ENCODE results near the gene TMPRSS3.

TMPRSS3 gene

GRCh38 chr21:42360317-42360716, 35.5 kb downstream of the TMPRSS3 start:
- Histone ChIP-seq H3K4me3 (ENCODE audit: low read depth, low read length) (no peak overlapping the region), H3K36me3 (no peaks in the 10 kb centered on the region), H3K4me1 (no peaks in the 10 kb centered on the region), H3K9me3 (no peaks in the 10 kb centered on the region), H3K27me3 (peaks cover 31% of the 10 kb centered on the region)
- no peak for DNase-seq
- TF ChIP-seq, protein P1, sequence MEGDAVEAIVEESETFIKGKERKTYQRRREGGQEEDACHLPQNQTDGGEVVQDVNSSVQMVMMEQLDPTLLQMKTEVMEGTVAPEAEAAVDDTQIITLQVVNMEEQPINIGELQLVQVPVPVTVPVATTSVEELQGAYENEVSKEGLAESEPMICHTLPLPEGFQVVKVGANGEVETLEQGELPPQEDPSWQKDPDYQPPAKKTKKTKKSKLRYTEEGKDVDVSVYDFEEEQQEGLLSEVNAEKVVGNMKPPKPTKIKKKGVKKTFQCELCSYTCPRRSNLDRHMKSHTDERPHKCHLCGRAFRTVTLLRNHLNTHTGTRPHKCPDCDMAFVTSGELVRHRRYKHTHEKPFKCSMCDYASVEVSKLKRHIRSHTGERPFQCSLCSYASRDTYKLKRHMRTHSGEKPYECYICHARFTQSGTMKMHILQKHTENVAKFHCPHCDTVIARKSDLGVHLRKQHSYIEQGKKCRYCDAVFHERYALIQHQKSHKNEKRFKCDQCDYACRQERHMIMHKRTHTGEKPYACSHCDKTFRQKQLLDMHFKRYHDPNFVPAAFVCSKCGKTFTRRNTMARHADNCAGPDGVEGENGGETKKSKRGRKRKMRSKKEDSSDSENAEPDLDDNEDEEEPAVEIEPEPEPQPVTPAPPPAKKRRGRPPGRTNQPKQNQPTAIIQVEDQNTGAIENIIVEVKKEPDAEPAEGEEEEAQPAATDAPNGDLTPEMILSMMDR (IDR thresholded peaks at IDR 0.05; ENCODE audit: low read depth, low read length): 0 out of 2 replicates have a peak, but pooled peaks have one; percentile 16

- DNase-seq: no peak
- no peaks in the 10 kb centered on the region for H3K4me1 ChIP-seq
- H3K36me3 ChIP-seq: no peaks in the 10 kb centered on the region
- H3K4me3 ChIP-seq (ENCODE audit: low read depth, low read length): no peak overlapping the region
- TF ChIP-seq, protein P1 (IDR thresholded peaks at IDR 0.05; ENCODE audit: low read depth, low read length): no peak
- peaks cover 23% of the 10 kb centered on the region for H3K27me3 ChIP-seq
- no peaks in the 10 kb centered on the region for H3K9me3 ChIP-seq
Measured at GRCh38 chr21:42358937-42359336, 36.9 kb downstream of the TMPRSS3 start.

DNA sequence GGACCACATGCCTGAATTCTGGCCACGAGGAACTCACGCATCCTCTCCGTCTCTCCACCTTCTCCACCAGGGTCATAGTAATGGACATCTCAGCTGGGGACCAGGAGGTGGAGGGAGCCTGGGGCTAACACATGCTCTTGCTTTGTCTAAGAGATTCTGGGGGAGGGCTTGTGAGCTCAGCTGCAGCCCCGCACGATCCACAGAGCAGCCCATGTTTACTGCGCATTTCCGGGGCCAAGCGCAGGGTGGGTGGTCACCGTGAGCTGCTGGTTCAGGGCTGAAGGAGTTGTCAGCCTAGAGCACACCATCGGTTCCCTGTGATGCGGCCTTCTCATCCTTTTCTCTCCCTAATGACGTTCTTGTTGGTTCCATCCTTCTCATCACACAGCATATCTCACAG, 37.6 kb downstream of the TMPRSS3 start:
- peaks cover 20% of the 10 kb centered on the region for H3K27me3 ChIP-seq
- TF ChIP-seq, protein P1 (IDR thresholded peaks at IDR 0.05; ENCODE audit: low read depth, low read length): no peak

DNA sequence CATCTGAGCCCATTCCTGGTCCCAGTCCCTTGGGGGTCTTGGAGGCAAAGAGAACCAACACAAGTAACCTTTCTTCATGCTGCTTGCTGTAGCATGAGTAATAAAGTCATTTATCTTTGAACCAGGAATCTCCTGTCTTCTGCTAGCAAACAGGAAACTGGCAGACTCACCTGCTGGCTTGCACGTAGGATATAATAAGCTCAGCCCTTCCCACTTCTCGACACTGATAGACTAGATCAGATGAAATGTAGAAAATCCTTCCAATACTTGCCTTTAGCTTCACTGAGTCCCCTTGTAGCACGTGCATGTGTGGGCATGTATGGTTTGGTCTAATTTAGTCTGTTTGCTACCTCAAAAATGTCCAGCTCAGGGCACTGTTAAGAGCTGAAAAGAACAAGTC, 38.5 kb downstream of the TMPRSS3 start:
- H3K27me3 ChIP-seq: peaks cover 11% of the 10 kb centered on the region
- no peaks in the 10 kb centered on the region for H3K36me3 ChIP-seq
- no peak overlapping the region for H3K4me3 ChIP-seq (ENCODE audit: low read depth, low read length)
- TF ChIP-seq, protein P1 (IDR thresholded peaks at IDR 0.05; ENCODE audit: low read depth, low read length): no peak
- no peaks in the 10 kb centered on the region for H3K4me1 ChIP-seq
- no peaks in the 10 kb centered on the region for H3K9me3 ChIP-seq
- DNase-seq: no peak

More for the DNA sequence above, 37.6 kb downstream of the TMPRSS3 start:
- no peak for DNase-seq
- no peaks in the 10 kb centered on the region for H3K9me3 ChIP-seq
- no peaks in the 10 kb centered on the region for H3K4me1 ChIP-seq
- no peak overlapping the region for H3K4me3 ChIP-seq (ENCODE audit: low read depth, low read length)
- no peaks in the 10 kb centered on the region for H3K36me3 ChIP-seq

DNA sequence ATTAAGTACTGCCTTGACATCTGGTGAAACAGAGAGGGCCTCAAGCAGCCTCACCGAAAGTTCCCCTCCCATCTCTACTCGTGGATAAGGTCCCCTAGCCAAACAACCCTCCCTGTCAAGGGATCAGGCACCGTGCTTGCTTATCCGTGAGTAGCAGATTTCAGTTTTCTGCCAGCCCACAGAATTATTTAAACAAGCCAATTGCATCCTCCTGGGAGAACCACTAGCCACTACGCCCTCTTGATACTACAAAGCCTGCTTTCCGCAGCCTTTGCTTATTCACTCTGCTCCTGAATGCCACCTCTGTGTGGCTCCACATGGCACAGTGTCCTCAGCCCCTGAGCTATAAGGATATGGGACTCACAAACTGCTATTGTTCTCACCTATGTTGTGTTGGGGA, 39.2 kb downstream of the TMPRSS3 start:
- TF ChIP-seq, protein P1 (IDR thresholded peaks at IDR 0.05; ENCODE audit: low read depth, low read length): no peak
- H3K36me3 ChIP-seq: no peaks in the 10 kb centered on the region
- no peaks in the 10 kb centered on the region for H3K4me1 ChIP-seq
- no peaks in the 10 kb centered on the region for H3K9me3 ChIP-seq
- H3K27me3 ChIP-seq: peaks cover 4% of the 10 kb centered on the region; the same call in 1 of the 2 replicates
- DNase-seq: no peak
- H3K4me3 ChIP-seq (ENCODE audit: low read depth, low read length): no peak overlapping the region

DNA sequence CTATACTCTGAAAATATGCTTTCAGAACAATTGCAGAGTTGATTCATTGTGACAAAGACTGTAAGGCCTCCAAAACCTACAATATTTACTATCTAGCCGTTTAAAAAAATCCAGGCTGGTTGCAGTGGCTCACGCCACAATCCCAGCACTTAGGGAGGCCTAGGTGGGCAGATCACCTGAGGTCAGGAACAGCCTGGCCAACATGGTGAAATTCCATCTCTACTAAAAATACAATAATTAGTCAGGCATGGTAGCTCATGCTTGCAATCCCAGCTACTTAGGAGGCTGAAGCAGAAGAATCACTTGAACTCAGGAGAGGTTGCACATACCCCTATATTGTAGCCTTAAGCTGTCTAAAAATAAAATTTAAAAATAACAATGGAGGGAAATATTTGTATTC, 39.8 kb downstream of the TMPRSS3 start:
- TF ChIP-seq, protein P1 (IDR thresholded peaks at IDR 0.05; ENCODE audit: low read depth, low read length): no peak

More for the DNA sequence above, 39.8 kb downstream of the TMPRSS3 start:
- Histone ChIP-seq H3K4me3 (ENCODE audit: low read depth, low read length) (no peak overlapping the region), H3K4me1 (no peaks in the 10 kb centered on the region), H3K36me3 (no peaks in the 10 kb centered on the region), H3K27me3 (no peaks in the 10 kb centered on the region), H3K9me3 (no peaks in the 10 kb centered on the region)
- no peak for DNase-seq
